ENCODE measurements around the gene PRTFDC1. TPM values are rescaled to one million over a fixed set of nuclear protein-coding genes. Genes with fewer than 3 reads are reported as not detected.

The PRTFDC1 gene
- total and polyA plus RNA-seq, 2 of the 8 experiments (the other 6 are each of a cell fraction or from before 2014, with no cell fraction given) = 5.9 to 6.6 TPM

DNA sequence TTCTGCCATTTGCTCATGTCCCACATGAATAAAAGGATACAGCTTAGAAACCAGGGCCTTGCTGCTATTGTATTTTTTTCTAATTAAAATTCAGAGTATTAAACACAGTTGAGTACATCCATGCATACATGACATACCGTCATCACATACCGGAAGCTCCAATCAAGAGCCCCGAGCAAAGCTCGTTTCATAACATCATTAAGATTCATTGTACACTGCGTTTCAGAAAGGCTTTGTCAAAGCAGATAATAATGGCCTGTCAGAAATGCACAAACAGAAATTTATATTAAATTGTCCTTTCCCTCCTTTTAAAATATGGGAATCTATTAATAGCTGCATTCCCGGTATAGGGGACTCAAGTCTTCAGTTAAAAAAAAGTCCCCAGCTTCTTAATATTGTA lies 103.4 kb downstream of the PRTFDC1 start:
- no peak overlapping the region for H3K27ac ChIP-seq (ENCODE audit: low read depth, low read length)
- no peaks in the 10 kb centered on the region for H4K20me1 ChIP-seq (replicated peaks in 1 of 2; ENCODE audit: control insufficient read depth in 1 of 2, insufficient read depth in 2 of 2, low read length in 2 of 2)
- no peak overlapping the region for H3K23ac ChIP-seq (ENCODE audit: insufficient read length)
- ChIA-PET CTCF (ENCODE audit: partially characterized antibody) (interaction anchor here (0.6 to 2.5 kb wide), 5 partner anchors 9 to 232 kb away, joined by 3 to 12 read pairs (median 4); no protein-coding TSS in a partner anchor), POLR2A (ENCODE audit: partially characterized antibody) (interaction anchor here (1.6 kb wide), 1 partner anchor 104 kb away, joined by 4 read pairs; the partner anchor contains the start of gene PRTFDC1)
- no peak overlapping the region for H3K4me2 ChIP-seq (ENCODE audit: insufficient read depth in 1 of 2, low read depth in 2 of 2, low read length in 2 of 2)
- no peak overlapping the region for H3K9ac ChIP-seq (replicated peaks in 1 of 4; ENCODE audit: extremely low read depth in 1 of 4, low read depth in 3 of 4, low read length in 3 of 4)
- no peak overlapping the region for H2BK15ac ChIP-seq (ENCODE audit: low read length)
- H3K23me2 ChIP-seq (ENCODE audit: low read depth, low read length) = peaks cover 1% of the 10 kb centered on the region; the same call in 1 of the 2 replicates
- H3K18ac ChIP-seq (ENCODE audit: extremely low read depth, low read length) = no peak overlapping the region
- no peaks in the 10 kb centered on the region for H3K79me2 ChIP-seq (ENCODE audit: control insufficient read depth in 1 of 2, insufficient read depth in 2 of 2, low read length in 2 of 2)
- no peak for FAIRE-seq
- H2BK20ac ChIP-seq (ENCODE audit: low read length) = no peak overlapping the region
- H3K4me3 ChIP-seq (ENCODE audit: extremely low read depth in 1 of 4, insufficient read depth in 2 of 4, low read depth in 3 of 4, low read length in 4 of 4) = no peak overlapping the region
- H3K9me3 ChIP-seq (ENCODE audit: insufficient read depth in 2 of 2, low read depth in 1 of 2, low read length in 1 of 2) = no peaks in the 10 kb centered on the region
- no peaks in the 10 kb centered on the region for H3K36me3 ChIP-seq (ENCODE audit: control insufficient read depth in 2 of 4, insufficient read depth in 4 of 4, low read length in 3 of 4)
- no peak overlapping the region for H4K91ac ChIP-seq (replicated peaks; ENCODE audit: insufficient read length, low read length)
- no peak overlapping the region for H3K14ac ChIP-seq (ENCODE audit: insufficient read length)
- H2BK12ac ChIP-seq (ENCODE audit: low read depth, low read length) = no peak overlapping the region
- H3K79me1 ChIP-seq (ENCODE audit: low read depth, low read length) = no peaks in the 10 kb centered on the region
- no peak for TF ChIP-seq SIRT6 (IDR thresholded peaks at IDR 0.05; ENCODE audit: low read length)
- TF ChIP-seq SIX5 (IDR thresholded peaks at IDR 0.05; ENCODE audit: low read depth, low read length) = no peak
- TF ChIP-seq CHD1 (IDR thresholded peaks at IDR 0.05; ENCODE audit: low read depth, low read length) = no peak
- no peak for TF ChIP-seq HDAC6 (IDR thresholded peaks at IDR 0.05; ENCODE audit: low read depth, low read length)
- TF ChIP-seq CBX8 (IDR thresholded peaks at IDR 0.05; ENCODE audit: borderline replicate concordance, low read depth, low read length) = no peak
- TF ChIP-seq NANOG (IDR thresholded peaks at IDR 0.05; ENCODE audit: insufficient read depth, low read depth, low read length, poor library complexity, severe bottlenecking) = no peak
- TF ChIP-seq MAFK (IDR thresholded peaks at IDR 0.05; ENCODE audit: low read depth, low read length) = no peak
- no peak for TF ChIP-seq RFX5 (IDR thresholded peaks at IDR 0.05; ENCODE audit: borderline replicate concordance, low read depth, low read length)
- TF ChIP-seq POLR2A (IDR thresholded peaks at IDR 0.05; ENCODE audit: control extremely low read depth in 1 of 2, low read depth in 2 of 2, low read length in 2 of 2) = no peak
- TF ChIP-seq, protein P1, sequence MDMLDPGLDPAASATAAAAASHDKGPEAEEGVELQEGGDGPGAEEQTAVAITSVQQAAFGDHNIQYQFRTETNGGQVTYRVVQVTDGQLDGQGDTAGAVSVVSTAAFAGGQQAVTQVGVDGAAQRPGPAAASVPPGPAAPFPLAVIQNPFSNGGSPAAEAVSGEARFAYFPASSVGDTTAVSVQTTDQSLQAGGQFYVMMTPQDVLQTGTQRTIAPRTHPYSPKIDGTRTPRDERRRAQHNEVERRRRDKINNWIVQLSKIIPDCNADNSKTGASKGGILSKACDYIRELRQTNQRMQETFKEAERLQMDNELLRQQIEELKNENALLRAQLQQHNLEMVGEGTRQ (IDR thresholded peaks at IDR 0.05; ENCODE audit: low read length) = no peak
- no peak for TF ChIP-seq TAF1 (IDR thresholded peaks at IDR 0.05; ENCODE audit: low read depth, low read length)
- no peak for TF ChIP-seq SP1 (IDR thresholded peaks at IDR 0.05; ENCODE audit: low read depth, low read length)
- WGBS, 2 experiments (ENCODE audit: extremely low coverage in 1 of 2, insufficient coverage in 1 of 2, insufficient read length in 1 of 2, insufficient replicate concordance in 2 of 2, low coverage in 1 of 2, low lambda C conversion rate in 2 of 2, missing lambda C conversion rate in 1 of 2) = 90% methylated on average over 6 of the region's 6 CpGs; no CpG with 5 or more reads in 1 of the 2 experiments
- no peak overlapping the region for H2BK120ac ChIP-seq (replicated peaks; ENCODE audit: low read depth, low read length)
- H3K4me1 ChIP-seq (replicated peaks in 1 of 4; ENCODE audit: control insufficient read depth in 3 of 4, insufficient read depth in 4 of 4, low read length in 3 of 4) = peaks cover 0 to 5% (median 3%) of the 10 kb centered on the region in 4 experiments; a peak in 2 of 7 replicates
- no peak overlapping the region for H3K56ac ChIP-seq (replicated peaks; ENCODE audit: insufficient read length, low read depth, low read length)
- no peak for DNase-seq (ENCODE audit: low read depth in 1 of 2, low spot score in 2 of 2)
- H2BK5ac ChIP-seq (ENCODE audit: low read depth, low read length) = no peak overlapping the region
- no peaks in the 10 kb centered on the region for H3K27me3 ChIP-seq (replicated peaks in 1 of 4; ENCODE audit: control insufficient read depth in 3 of 4, extremely low read depth in 1 of 4, insufficient read depth in 3 of 4, low read length in 3 of 4)
- no peak overlapping the region for H3K4ac ChIP-seq (replicated peaks; ENCODE audit: insufficient read length, low read depth, low read length)
- H2AK5ac ChIP-seq (ENCODE audit: low read depth, low read length) = no peak overlapping the region
- no peak overlapping the region for H2AFZ ChIP-seq (ENCODE audit: low read length)
- H4K5ac ChIP-seq (ENCODE audit: insufficient read length, low read depth, low read length) = no peak overlapping the region
- no peak overlapping the region for H4K8ac ChIP-seq (ENCODE audit: extremely low read depth, insufficient read depth, low read length)

Data from H1 (cell line).